Fibroblast of skin of right biceps (primary cell): Measurements from ENCODE around the gene PARN.
A peak's percentile ranks its signal among the peaks of the same experiment; 100 is the strongest.
"Not testable (repeated sequence)": the region's sequence is repeated elsewhere in the genome, so short reads cannot be mapped to it uniquely, and the experiment has no call there.

Source experiments
- DNase-seq: peaks from one replicate; pipeline ENCODE4 v3.0.0-alpha.2; 2013

Gene PARN

GRCh38 chr16:14462811-14463210 is 167.2 kb downstream of the PARN start:
- DNase-seq = peak; percentile 53

GRCh38 chr16:14460726-14461125 is 169.3 kb downstream of the PARN start:
- no peak for DNase-seq

GRCh38 chr16:14458576-14458975 is 171.5 kb downstream of the PARN start:
- no peak for DNase-seq

- DNase-seq = peak; percentile 68
These were observed 173.1 kb downstream of the PARN start for GRCh38 chr16:14456793-14457481.

- DNase-seq = peak; percentile 73
These were observed 174.5 kb downstream of the PARN start for GRCh38 chr16:14455573-14455972.

GRCh38 chr16:14454391-14454790 is 175.7 kb downstream of the PARN start:
- DNase-seq = peak; percentile 76

GRCh38 chr16:14452066-14452465 is 178.0 kb downstream of the PARN start:
- no peak for DNase-seq

- DNase-seq = no peak
These were observed 179.2 kb downstream of the PARN start for GRCh38 chr16:14450846-14451245.

GRCh38 chr16:14449790-14450480 is 180.1 kb downstream of the PARN start:
- peak; percentile 74 for DNase-seq

GRCh38 chr16:14449334-14449733 is 180.7 kb downstream of the PARN start:
- peak; percentile 32 for DNase-seq

- no peak for DNase-seq
These were observed 181.2 kb downstream of the PARN start for GRCh38 chr16:14448879-14449278.

GRCh38 chr16:14447783-14448182 is 182.3 kb downstream of the PARN start:
- DNase-seq = no peak

GRCh38 chr16:14446796-14447195 is 183.3 kb downstream of the PARN start:
- DNase-seq = no peak

- DNase-seq = no peak
These were observed 183.9 kb downstream of the PARN start for GRCh38 chr16:14445937-14446715.

- DNase-seq = no peak
These were observed 184.9 kb downstream of the PARN start for GRCh38 chr16:14444979-14445810.

GRCh38 chr16:14441533-14441932 is 188.5 kb downstream of the PARN start:
- DNase-seq = not testable (repeated sequence)

- no peak for DNase-seq
These were observed 191.8 kb downstream of the PARN start for GRCh38 chr16:14438256-14438655.

GRCh38 chr16:14437426-14437825 is 192.6 kb downstream of the PARN start:
- no peak for DNase-seq

GRCh38 chr16:14436401-14436955 is 193.6 kb downstream of the PARN start:
- DNase-seq = peak; percentile 39

GRCh38 chr16:14434860-14435259 is 195.2 kb downstream of the PARN start:
- DNase-seq = no peak

- DNase-seq = not testable (repeated sequence)
These were observed 201.0 kb downstream of the PARN start for GRCh38 chr16:14428971-14429637.

- no peak for DNase-seq
These were observed 202.0 kb downstream of the PARN start for GRCh38 chr16:14428043-14428442.
